IMR-90 (cell line): ENCODE data around the gene TVP23A. TPM values are rescaled to one million over a fixed set of nuclear protein-coding genes. Genes with fewer than 3 reads are reported as not detected.

Experiments
- ATAC-seq: fragments of 200-7000 bp; cut with Tn5 transposase; 2 replicates; pipeline ENCODE4 v1.9.1; 2020; ENCODE audit warnings: low read depth, mild to moderate bottlenecking, moderate library complexity
- BruUV-seq: library from RNA; stranded (reverse); fragments of 400-500 nt; replicated peaks from 2 replicates; lab custom pipeline; 2021; lab: Mats Ljungman, UMichigan
- CTCF ChIA-PET: fragments of 300-600 bp; formaldehyde crosslinking; extraction: SDS; loops from one replicate; lab custom pipeline; 2021; ENCODE audit warnings: antibody characterized with exemption; lab: Yijun Ruan, JAX
- POLR2A ChIA-PET: fragments of 300-600 bp; sonication (Branson Sonifier 250); formaldehyde crosslinking; loops from one replicate; lab custom pipeline; 2022; ENCODE audit warnings: antibody characterized with exemption; ENCODE audit not compliant: unreplicated experiment; lab: Charles Lee
- DNase-seq: peaks from one replicate; pipeline ENCODE4 v3.0.0; 2013
- H2AFZ ChIP-seq: replicated peaks from 2 replicates; pipeline ENCODE3; 2013; ENCODE audit warnings: low read length, mild to moderate bottlenecking; ENCODE audit not compliant: poor library complexity
- H2AK5ac ChIP-seq: 2 replicates; pipeline ENCODE4 v1.6.1; 2013; ENCODE audit warnings: low read depth, low read length, inconsistent platforms
- H2AK9ac ChIP-seq: replicated peaks from 2 replicates; pipeline ENCODE3; 2013; ENCODE audit warnings: mild to moderate bottlenecking, low read depth, low read length, moderate library complexity; ENCODE audit not compliant: poor library complexity
- H2BK120ac ChIP-seq: 2 replicates; pipeline ENCODE4 v1.6.1; 2013; ENCODE audit warnings: low read depth, low read length, inconsistent platforms
- H2BK15ac ChIP-seq: 3 replicates; pipeline ENCODE4 v1.6.1; 2013; ENCODE audit warnings: low read depth, low read length, inconsistent platforms
- H2BK20ac ChIP-seq: 2 replicates; pipeline ENCODE4 v1.6.1; 2013; ENCODE audit warnings: low read depth, mild to moderate bottlenecking, inconsistent platforms, low read length, moderate library complexity
- H2BK5ac ChIP-seq: 2 replicates; pipeline ENCODE4 v1.6.1; 2013; ENCODE audit warnings: mild to moderate bottlenecking, low read depth, low read length, inconsistent platforms; ENCODE audit not compliant: poor library complexity, severe bottlenecking
- H3K14ac ChIP-seq: replicated peaks from 2 replicates; pipeline ENCODE4 v1.6.1; 2013; ENCODE audit warnings: low read depth, low read length, inconsistent platforms
- H3K18ac ChIP-seq: 2 replicates; pipeline ENCODE4 v1.6.1; 2013; ENCODE audit warnings: low read depth, low read length, control low read depth
- H3K23ac ChIP-seq: 2 replicates; pipeline ENCODE4 v1.6.1; 2013; ENCODE audit warnings: low read depth, low read length, inconsistent platforms
- H3K27ac ChIP-seq: 2 replicates; pipeline ENCODE4 v1.5.1; 2013; ENCODE audit warnings: mild to moderate bottlenecking, control low read depth, low read length; ENCODE audit not compliant: insufficient read depth
- H3K27me3 ChIP-seq: 2 replicates; pipeline ENCODE4 v1.6.1; 2013; ENCODE audit warnings: low read length; ENCODE audit not compliant: control insufficient read depth, insufficient read depth
- H3K36me3 ChIP-seq: 2 replicates; pipeline ENCODE4 v1.6.1; 2013; ENCODE audit warnings: low read length, mixed read lengths; ENCODE audit not compliant: control insufficient read depth, insufficient read depth
- H3K4ac ChIP-seq: 2 replicates; pipeline ENCODE4 v1.6.1; 2013; ENCODE audit warnings: low read depth, low read length, inconsistent platforms
- H3K4me1 ChIP-seq: 2 replicates; pipeline ENCODE4 v1.6.1; 2013; ENCODE audit warnings: low read length, mixed read lengths; ENCODE audit not compliant: control insufficient read depth, insufficient read depth
- H3K4me2 ChIP-seq: 2 replicates; pipeline ENCODE4 v1.6.1; 2013; ENCODE audit warnings: low read depth, mild to moderate bottlenecking, control low read depth, low read length, moderate library complexity
- H3K4me3 ChIP-seq: 2 replicates; pipeline ENCODE4 v1.5.1; 2013; ENCODE audit warnings: low read depth, mild to moderate bottlenecking, control low read depth, low read length, moderate library complexity; ENCODE audit not compliant: insufficient read depth
- H3K56ac ChIP-seq: 2 replicates; pipeline ENCODE4 v1.6.1; 2013; ENCODE audit warnings: low read length, inconsistent platforms; ENCODE audit not compliant: insufficient read depth; ENCODE audit errors: extremely low read depth
- H3K79me1 ChIP-seq, 2 experiments: 2 replicates each; pipeline ENCODE4 v1.6.1; 2013; ENCODE audit warnings: low read length in 2 of 2, inconsistent platforms in 1 of 2, low read depth in 1 of 2
- H3K9ac ChIP-seq: 2 replicates; pipeline ENCODE4 v1.6.1; 2013; ENCODE audit warnings: low read depth, low read length, control low read depth
- H3K9me1 ChIP-seq: 2 replicates; pipeline ENCODE4 v1.6.1; 2013; ENCODE audit warnings: low read length, inconsistent platforms; ENCODE audit not compliant: insufficient read depth
- H3K9me3 ChIP-seq: 2 replicates; pipeline ENCODE4 v1.6.1; 2013; ENCODE audit warnings: low read length; ENCODE audit not compliant: control insufficient read depth, insufficient read depth
- H4K20me1 ChIP-seq: 2 replicates; pipeline ENCODE4 v1.6.1; 2013; ENCODE audit warnings: low read length, inconsistent platforms; ENCODE audit not compliant: insufficient read depth
- H4K5ac ChIP-seq: 2 replicates; pipeline ENCODE4 v1.6.1; 2013; ENCODE audit warnings: mild to moderate bottlenecking, low read depth, low read length, control low read depth
- H4K8ac ChIP-seq, 2 experiments: 2 replicates each; pipeline ENCODE4 v1.6.1; 2013; ENCODE audit warnings: low read depth in 2 of 2, low read length in 2 of 2, control low read depth in 1 of 2, inconsistent platforms in 1 of 2
- H4K91ac ChIP-seq: 2 replicates; pipeline ENCODE4 v1.6.1; 2013; ENCODE audit warnings: low read depth, low read length, inconsistent platforms; ENCODE audit not compliant: insufficient read depth
- BHLHE40 ChIP-seq: fragments of 150-350 bp; IDR thresholded peaks from 2 replicates; pipeline ENCODE4 v1.6.1; 2016; ENCODE audit warnings: mild to moderate bottlenecking, low read depth, low read length
- CEBPB ChIP-seq: IDR thresholded peaks from 2 replicates; pipeline ENCODE4 v1.6.1; 2012; ENCODE audit warnings: low read depth, low read length, improper control_type of control experiment
- CHD1 ChIP-seq: IDR thresholded peaks from 2 replicates; pipeline ENCODE4 v1.6.1; 2012; ENCODE audit warnings: low read depth, low read length, improper control_type of control experiment
- CTCF ChIP-seq: conservative IDR thresholded peaks from 2 replicates; pipeline ENCODE4 v1.5.1; 2012; ENCODE audit warnings: mild to moderate bottlenecking, low read depth, low read length, improper control_type of control experiment
- ELK1 ChIP-seq: fragments of 150-350 bp; IDR thresholded peaks from 2 replicates; pipeline ENCODE4 v1.6.1; 2016; ENCODE audit warnings: low read depth, mild to moderate bottlenecking, low read length, moderate library complexity, borderline replicate concordance
- FOS ChIP-seq: fragments of 150-350 bp; IDR thresholded peaks from 2 replicates; pipeline ENCODE4 v1.6.1; 2016; ENCODE audit warnings: low read depth, low read length
- MAFK ChIP-seq: IDR thresholded peaks from 2 replicates; pipeline ENCODE4 v1.6.1; 2012; ENCODE audit warnings: low read depth, low read length, improper control_type of control experiment
- MAZ ChIP-seq: IDR thresholded peaks from 2 replicates; pipeline ENCODE4 v1.6.1; 2012; ENCODE audit warnings: low read depth, mild to moderate bottlenecking, low read length, improper control_type of control experiment, moderate library complexity, borderline replicate concordance
- MXI1 ChIP-seq: IDR thresholded peaks from 2 replicates; pipeline ENCODE4 v1.6.1; 2012; ENCODE audit warnings: low read depth, mild to moderate bottlenecking, low read length, moderate library complexity, borderline replicate concordance
- NFE2L2 ChIP-seq: fragments of 150-350 bp; IDR thresholded peaks from 2 replicates; pipeline ENCODE4 v1.6.1; 2016; ENCODE audit warnings: low read depth, mild to moderate bottlenecking, low read length
- POLR2A ChIP-seq: IDR thresholded peaks from 2 replicates; pipeline ENCODE4 v1.6.1; 2012; ENCODE audit warnings: mild to moderate bottlenecking, low read depth, low read length
- RAD21 ChIP-seq: IDR thresholded peaks from 2 replicates; pipeline ENCODE4 v1.6.1; 2012; ENCODE audit warnings: low read length, improper control_type of control experiment
- RCOR1 ChIP-seq: IDR thresholded peaks from 2 replicates; pipeline ENCODE4 v1.6.1; 2012; ENCODE audit warnings: mild to moderate bottlenecking, low read length, improper control_type of control experiment; ENCODE audit not compliant: insufficient replicate concordance
- RFX5 ChIP-seq: IDR thresholded peaks from 2 replicates; pipeline ENCODE4 v1.8.0; 2012; ENCODE audit warnings: low read depth, mild to moderate bottlenecking, low read length, moderate library complexity
- SMC3 ChIP-seq: fragments of 150-350 bp; IDR thresholded peaks from 2 replicates; pipeline ENCODE4 v1.6.1; 2016; ENCODE audit warnings: low read depth, mild to moderate bottlenecking, antibody characterized with exemption, low read length, moderate library complexity
- USF2 ChIP-seq: fragments of 150-350 bp; IDR thresholded peaks from 2 replicates; pipeline ENCODE4 v1.6.1; 2017; ENCODE audit warnings: mild to moderate bottlenecking, antibody characterized with exemption, low read length, low read depth
- WGBS, 2 experiments: methylation state at CpG; one replicate each; pipeline versions ENCODE4 v1.1.5 to v1.1.7; 2013; ENCODE audit warnings: missing lambda C conversion rate in 2 of 2; ENCODE audit not compliant: insufficient read length in 1 of 2; ENCODE audit errors: extremely low coverage in 2 of 2; 5-methylcytosine and 5-hydroxymethylcytosine counted together
- dilution Hi-C: fragments of 300-500 bp; cut with HindIII; formaldehyde crosslinking; loops from one replicate; pipeline ENCODE4 v1.14.3; 2018; ENCODE audit warnings: low sequenced_read_pairs; ENCODE audit not compliant: unreplicated experiment
- in situ Hi-C: fragments of 300-500 bp; cut with MboI; formaldehyde crosslinking; loops from 3 replicates; pipeline ENCODE4 v1.14.3; 2019; ENCODE audit warnings: low sequenced_read_pairs, inconsistent platforms, mixed read lengths
- intact Hi-C: fragments of 100-400 bp; cut with micrococcal nuclease; formaldehyde crosslinking; loops from 2 replicates; pipeline ENCODE4 v1.10.0; 2022
- polyA plus RNA-seq, 3 experiments: library from polyadenylated mRNA; depleted of rRNA; stranded (reverse); fragments of >200 nt; gene quantifications; 2 replicates each; pipeline ENCODE4 v1.2.3, GENCODE V29; 2012; ENCODE audit warnings: low replicate concordance in 1 of 3
- total RNA-seq: library from RNA; depleted of rRNA; stranded (reverse); fragments of >200 nt; gene quantifications from 2 replicates; pipeline ENCODE4 v1.2.3, GENCODE V29; 2012

The TVP23A gene
- total and polyA plus RNA-seq, 2 of the 4 experiments (the other 2 are of a cell fraction) = not detected

- no peak overlapping the region for H3K18ac ChIP-seq
- no peak overlapping the region for H2AK9ac ChIP-seq
- no peaks in the 10 kb centered on the region for H4K20me1 ChIP-seq
- intact Hi-C loops (no loop called here), in situ Hi-C loops (no loop called here), dilution Hi-C loops (no loop called here)
- TF ChIP-seq RAD21 (no peak), USF2 (no peak), RFX5 (no peak), CHD1 (no peak), MXI1 (no peak), NFE2L2 (no peak), RCOR1 (no peak), CEBPB (no peak), MAFK (no peak), MAZ (no peak), SMC3 (no peak), ELK1 (no peak), CTCF (no peak), BHLHE40 (no peak), POLR2A (no peak), FOS (no peak)
- H3K4me2 ChIP-seq = no peak overlapping the region
- ChIA-PET POLR2A (no interaction called here), CTCF (no interaction called here)
- DNase-seq (no peak), ATAC-seq (no peak)
- no peak overlapping the region for H4K91ac ChIP-seq
- no peak overlapping the region for H2BK5ac ChIP-seq
- no peaks in the 10 kb centered on the region for H3K4me1 ChIP-seq
- H4K8ac ChIP-seq = no peak overlapping the region
- no peak overlapping the region for H2AK5ac ChIP-seq
- H3K79me1 ChIP-seq = no peaks in the 10 kb centered on the region
- H3K14ac ChIP-seq = no peak overlapping the region
- no peak overlapping the region for H3K4ac ChIP-seq
- no peak overlapping the region for H3K23ac ChIP-seq
- peaks cover 5% of the 10 kb centered on the region for H3K27me3 ChIP-seq
- no peaks in the 10 kb centered on the region for H3K9me1 ChIP-seq
- H3K4me3 ChIP-seq = no peak overlapping the region
- H3K36me3 ChIP-seq = no peaks in the 10 kb centered on the region
- no peak overlapping the region for H2BK120ac ChIP-seq
- no peak overlapping the region for H3K27ac ChIP-seq
- no peak overlapping the region for H3K56ac ChIP-seq
- no peak overlapping the region for H2BK20ac ChIP-seq
- H4K5ac ChIP-seq = no peak overlapping the region
- WGBS, 2 experiments = 73% methylated on average over 4 of the region's 4 CpGs; no CpG with 5 or more reads in 1 of the 2 experiments
- no peak overlapping the region for H2AFZ ChIP-seq
- no peak overlapping the region for H2BK15ac ChIP-seq
- BruUV-seq = no TSS peak
- no peaks in the 10 kb centered on the region for H3K9me3 ChIP-seq
- H3K9ac ChIP-seq = no peak overlapping the region
Measured at GRCh38 chr16:10780628-10781027, 38.0 kb downstream of the TVP23A start.
